HepG2 (cell line): ENCODE measurements around the gene TAAR9. TPM values are rescaled to one million over a fixed set of nuclear protein-coding genes. Genes with fewer than 3 reads are reported as not detected.

Experiments used
- AKAP8 ChIP-seq: sonication (generic); formaldehyde crosslinking; IDR thresholded peaks from 2 replicates; pipeline ENCODE4 v1.5.1; 2020; ENCODE audit warnings: mild to moderate bottlenecking, missing genetic modification reagents
- ETV6 ChIP-seq: sonication (generic); formaldehyde crosslinking; conservative IDR thresholded peaks from 2 replicates; pipeline ENCODE4 v1.4.0; 2020; ENCODE audit warnings: missing genetic modification reagents
- HMG20A ChIP-seq: IDR thresholded peaks from 2 replicates; pipeline ENCODE4 v1.6.1; 2016; ENCODE audit warnings: borderline replicate concordance
- NKX3-1 ChIP-seq: sonication (generic); formaldehyde crosslinking; IDR thresholded peaks from 2 replicates; pipeline ENCODE4 v1.5.0; 2020; ENCODE audit warnings: missing genetic modification reagents
- RBM39 ChIP-seq: fragments of 200-400 bp; formaldehyde crosslinking; IDR thresholded peaks from one replicate; pipeline ENCODE4 v1.6.1; 2018; ENCODE audit warnings: antibody characterized with exemption, mild to moderate bottlenecking, low read depth, low read length; ENCODE audit not compliant: poor library complexity, severe bottlenecking
- RORA ChIP-seq: sonication (generic); formaldehyde crosslinking; IDR thresholded peaks from 2 replicates; pipeline ENCODE4 v1.5.0; 2020; ENCODE audit warnings: mild to moderate bottlenecking, missing genetic modification reagents, moderate library complexity
- RXRA ChIP-seq: sonication (generic); formaldehyde crosslinking; IDR thresholded peaks from 2 replicates; pipeline ENCODE4 v1.5.1; 2020; ENCODE audit warnings: missing genetic modification reagents
- ZNF136 ChIP-seq: sonication (generic); formaldehyde crosslinking; IDR thresholded peaks from 2 replicates; pipeline ENCODE4 v1.8.1; 2022; ENCODE audit warnings: low read depth, mild to moderate bottlenecking, moderate library complexity, missing genetic modification reagents
- ZNF546 ChIP-seq: sonication (generic); formaldehyde crosslinking; conservative IDR thresholded peaks from 2 replicates; pipeline ENCODE4 v1.8.1; 2023; ENCODE audit warnings: mild to moderate bottlenecking, missing genetic modification reagents
- ZSCAN20 ChIP-seq: sonication (generic); formaldehyde crosslinking; IDR thresholded peaks from 2 replicates; pipeline ENCODE4 v1.4.0; 2020; ENCODE audit warnings: missing genetic modification reagents, mild to moderate bottlenecking, borderline replicate concordance
- polyA plus RNA-seq, 8 experiments: library from polyadenylated mRNA; depleted of rRNA in 3 of 8; stranded (reverse) in 7 of 8; unstranded in 1 of 8; fragments of >200 nt; fragmentation: Illumina TruSeq in 4 of 8; extraction: Trizol in 4 of 8; gene quantifications; 2 replicates each; pipeline versions ENCODE4 v1.2.1 to v1.2.3, GENCODE V29; 2011 to 2016; ENCODE audit warnings: low read depth in 4 of 8, missing spikeins in 1 of 8, mixed read lengths in 1 of 8; ENCODE audit not compliant: insufficient read depth in 1 of 8
- total RNA-seq, 5 experiments: library from RNA; depleted of rRNA; stranded (reverse); fragments of >200 nt; fragmentation: Illumina TruSeq; extraction: Trizol; gene quantifications; 2 replicates each; pipeline ENCODE4 v1.2.3, GENCODE V29; 2016; ENCODE audit warnings: low read depth in 1 of 5
- TF ChIP-seq, protein P1 (sequence below), 2 experiments: sonication (generic) in 1 of 2; formaldehyde crosslinking in 1 of 2; IDR thresholded peaks; 2 replicates each; pipeline versions ENCODE4 v1.6.1 to v1.9.0; 2014 to 2022; ENCODE audit warnings: antibody characterized with exemption in 1 of 2, borderline replicate concordance in 1 of 2, inconsistent platforms in 1 of 2, low read depth in 1 of 2, missing genetic modification reagents in 1 of 2
- TF ChIP-seq, protein P2 (sequence below): sonication (generic); formaldehyde crosslinking; IDR thresholded peaks from 2 replicates; pipeline ENCODE4 v1.5.0; 2020; ENCODE audit warnings: mild to moderate bottlenecking, missing genetic modification reagents, borderline replicate concordance
- TF ChIP-seq, protein P3 (sequence below): IDR thresholded peaks from 2 replicates; pipeline ENCODE4 v1.6.1; 2012; ENCODE audit warnings: low read length, improper control_type of control experiment

TAAR9 gene
- total and polyA plus RNA-seq, 2 of the 13 experiments (the other 11 are each of a cell fraction or from before 2014, with no cell fraction given): 0.07 TPM; not detected in 1

DNA sequence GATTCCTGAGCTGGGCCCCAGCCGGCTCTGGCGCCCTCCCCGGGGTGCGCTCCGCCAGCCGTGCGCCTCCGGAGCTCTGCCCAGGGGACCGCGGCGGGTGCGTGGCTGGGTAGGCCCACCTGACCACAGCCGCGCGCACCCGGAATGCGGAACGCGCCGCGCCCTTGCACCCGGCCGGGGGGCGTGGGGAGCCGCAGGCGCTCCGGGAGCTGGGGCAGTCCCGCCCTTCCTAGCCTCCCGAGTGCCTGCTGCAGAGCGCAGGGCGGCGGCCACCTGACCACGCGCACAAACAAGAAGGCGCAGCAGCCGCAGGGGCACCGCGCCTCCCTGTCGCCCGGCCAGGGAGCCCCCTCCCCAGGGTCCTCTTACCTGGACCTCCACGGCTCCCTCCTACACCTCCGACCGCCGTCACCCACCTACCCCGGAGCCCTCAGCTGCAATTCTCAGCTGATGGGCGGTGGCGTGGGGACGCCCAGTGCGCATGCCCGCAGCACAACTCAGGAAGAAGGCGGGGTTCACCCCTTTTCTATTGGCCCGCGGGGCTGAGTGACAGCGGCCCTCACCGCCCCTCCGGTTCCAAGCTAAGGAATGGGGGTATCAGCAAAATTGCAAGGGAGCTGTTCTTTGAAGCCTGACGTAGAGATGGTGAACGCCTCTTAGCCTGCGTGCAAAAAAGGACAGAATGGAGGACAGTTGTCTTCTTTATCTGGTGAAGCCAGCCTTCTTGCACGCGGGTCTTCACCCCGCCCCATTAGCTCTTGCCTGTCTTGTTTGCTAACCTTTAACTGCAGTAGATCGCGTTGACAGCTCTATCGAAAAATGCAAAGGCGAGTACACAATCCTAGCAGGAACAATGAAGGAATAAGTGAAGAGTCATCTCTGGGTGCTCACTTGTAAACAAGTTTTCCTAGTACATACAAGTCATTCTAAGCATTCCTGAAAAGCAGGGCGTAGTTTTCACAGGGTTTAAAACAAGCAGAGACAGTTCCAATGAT, 25.1 kb upstream of the TAAR9 start, which contains the start of gene STX7 (continued):
- TF ChIP-seq, protein P1, sequence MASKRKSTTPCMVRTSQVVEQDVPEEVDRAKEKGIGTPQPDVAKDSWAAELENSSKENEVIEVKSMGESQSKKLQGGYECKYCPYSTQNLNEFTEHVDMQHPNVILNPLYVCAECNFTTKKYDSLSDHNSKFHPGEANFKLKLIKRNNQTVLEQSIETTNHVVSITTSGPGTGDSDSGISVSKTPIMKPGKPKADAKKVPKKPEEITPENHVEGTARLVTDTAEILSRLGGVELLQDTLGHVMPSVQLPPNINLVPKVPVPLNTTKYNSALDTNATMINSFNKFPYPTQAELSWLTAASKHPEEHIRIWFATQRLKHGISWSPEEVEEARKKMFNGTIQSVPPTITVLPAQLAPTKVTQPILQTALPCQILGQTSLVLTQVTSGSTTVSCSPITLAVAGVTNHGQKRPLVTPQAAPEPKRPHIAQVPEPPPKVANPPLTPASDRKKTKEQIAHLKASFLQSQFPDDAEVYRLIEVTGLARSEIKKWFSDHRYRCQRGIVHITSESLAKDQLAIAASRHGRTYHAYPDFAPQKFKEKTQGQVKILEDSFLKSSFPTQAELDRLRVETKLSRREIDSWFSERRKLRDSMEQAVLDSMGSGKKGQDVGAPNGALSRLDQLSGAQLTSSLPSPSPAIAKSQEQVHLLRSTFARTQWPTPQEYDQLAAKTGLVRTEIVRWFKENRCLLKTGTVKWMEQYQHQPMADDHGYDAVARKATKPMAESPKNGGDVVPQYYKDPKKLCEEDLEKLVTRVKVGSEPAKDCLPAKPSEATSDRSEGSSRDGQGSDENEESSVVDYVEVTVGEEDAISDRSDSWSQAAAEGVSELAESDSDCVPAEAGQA (IDR thresholded peaks at IDR 0.05; ENCODE audit: low read depth): no peak
- TF ChIP-seq, protein P1 (CRISPR knock-in tag; IDR thresholded peaks at IDR 0.05; ENCODE audit: borderline replicate concordance): no peak
- peak; percentile 95 for TF ChIP-seq RBM39
- peak; percentile 90 for TF ChIP-seq ZSCAN20 (CRISPR knock-in tag)
- no peak; the same call in 1 of the 2 replicates for TF ChIP-seq NKX3-1 (CRISPR knock-in tag)
- no peak for TF ChIP-seq RORA (CRISPR knock-in tag)
- TF ChIP-seq, protein P2, sequence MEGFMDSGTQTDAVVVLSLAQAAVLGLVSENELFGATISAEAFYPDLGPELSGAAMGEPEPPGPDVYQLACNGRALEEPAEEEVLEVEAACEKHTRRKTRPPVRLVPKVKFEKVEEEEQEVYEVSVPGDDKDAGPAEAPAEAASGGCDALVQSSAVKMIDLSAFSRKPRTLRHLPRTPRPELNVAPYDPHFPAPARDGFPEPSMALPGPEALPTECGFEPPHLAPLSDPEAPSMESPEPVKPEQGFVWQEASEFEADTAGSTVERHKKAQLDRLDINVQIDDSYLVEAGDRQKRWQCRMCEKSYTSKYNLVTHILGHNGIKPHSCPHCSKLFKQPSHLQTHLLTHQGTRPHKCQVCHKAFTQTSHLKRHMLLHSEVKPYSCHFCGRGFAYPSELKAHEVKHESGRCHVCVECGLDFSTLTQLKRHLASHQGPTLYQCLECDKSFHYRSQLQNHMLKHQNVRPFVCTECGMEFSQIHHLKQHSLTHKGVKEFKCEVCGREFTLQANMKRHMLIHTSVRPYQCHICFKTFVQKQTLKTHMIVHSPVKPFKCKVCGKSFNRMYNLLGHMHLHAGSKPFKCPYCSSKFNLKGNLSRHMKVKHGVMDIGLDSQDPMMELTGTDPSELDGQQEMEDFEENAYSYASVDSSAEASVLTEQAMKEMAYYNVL (CRISPR knock-in tag): peak; percentile 92; the same call in 1 of the 2 replicates
- TF ChIP-seq AKAP8 (CRISPR knock-in tag): peak; percentile 61; the same call in 1 of the 2 replicates
- TF ChIP-seq ZNF546 (CRISPR knock-in tag): 0 out of 2 replicates have a peak, but pooled peaks have one; percentile 41
- peak; percentile 9; the same call in 1 of the 2 replicates for TF ChIP-seq HMG20A (CRISPR knock-in tag)
- 0 out of 2 replicates have a peak, but pooled peaks have one; percentile 42 for TF ChIP-seq ETV6
- TF ChIP-seq, protein P3, sequence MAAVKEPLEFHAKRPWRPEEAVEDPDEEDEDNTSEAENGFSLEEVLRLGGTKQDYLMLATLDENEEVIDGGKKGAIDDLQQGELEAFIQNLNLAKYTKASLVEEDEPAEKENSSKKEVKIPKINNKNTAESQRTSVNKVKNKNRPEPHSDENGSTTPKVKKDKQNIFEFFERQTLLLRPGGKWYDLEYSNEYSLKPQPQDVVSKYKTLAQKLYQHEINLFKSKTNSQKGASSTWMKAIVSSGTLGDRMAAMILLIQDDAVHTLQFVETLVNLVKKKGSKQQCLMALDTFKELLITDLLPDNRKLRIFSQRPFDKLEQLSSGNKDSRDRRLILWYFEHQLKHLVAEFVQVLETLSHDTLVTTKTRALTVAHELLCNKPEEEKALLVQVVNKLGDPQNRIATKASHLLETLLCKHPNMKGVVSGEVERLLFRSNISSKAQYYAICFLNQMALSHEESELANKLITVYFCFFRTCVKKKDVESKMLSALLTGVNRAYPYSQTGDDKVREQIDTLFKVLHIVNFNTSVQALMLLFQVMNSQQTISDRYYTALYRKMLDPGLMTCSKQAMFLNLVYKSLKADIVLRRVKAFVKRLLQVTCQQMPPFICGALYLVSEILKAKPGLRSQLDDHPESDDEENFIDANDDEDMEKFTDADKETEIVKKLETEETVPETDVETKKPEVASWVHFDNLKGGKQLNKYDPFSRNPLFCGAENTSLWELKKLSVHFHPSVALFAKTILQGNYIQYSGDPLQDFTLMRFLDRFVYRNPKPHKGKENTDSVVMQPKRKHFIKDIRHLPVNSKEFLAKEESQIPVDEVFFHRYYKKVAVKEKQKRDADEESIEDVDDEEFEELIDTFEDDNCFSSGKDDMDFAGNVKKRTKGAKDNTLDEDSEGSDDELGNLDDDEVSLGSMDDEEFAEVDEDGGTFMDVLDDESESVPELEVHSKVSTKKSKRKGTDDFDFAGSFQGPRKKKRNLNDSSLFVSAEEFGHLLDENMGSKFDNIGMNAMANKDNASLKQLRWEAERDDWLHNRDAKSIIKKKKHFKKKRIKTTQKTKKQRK: no peak
- peak; percentile 73; the same call in 1 of the 2 replicates for TF ChIP-seq ZNF136
- peak; percentile 79; the same call in 1 of the 2 replicates for TF ChIP-seq RXRA (CRISPR knock-in tag)
